NB4 (cell line): ENCODE results near the gene MAT2B.

ENCODE experiments used
- DNase-seq: peaks from one replicate; pipeline ENCODE4 v3.0.0; 2010; ENCODE audit warnings: low read depth
- H3K4me3 ChIP-seq: one replicate; pipeline ENCODE4 v1.5.1; 2011; ENCODE audit warnings: mild to moderate bottlenecking, low read depth, low read length, moderate library complexity
- CTCF ChIP-seq: IDR thresholded peaks from one replicate; pipeline ENCODE4 v1.5.1; 2012; ENCODE audit warnings: low read depth, low read length
- MYC ChIP-seq: IDR thresholded peaks from 2 replicates; pipeline ENCODE4 v1.6.1; 2011; ENCODE audit warnings: low read depth, low read length
- POLR2A ChIP-seq: IDR thresholded peaks from 2 replicates; pipeline ENCODE4 v1.6.1; 2011; ENCODE audit warnings: mild to moderate bottlenecking; ENCODE audit not compliant: insufficient read length; ENCODE audit errors: extremely low read depth
- TF ChIP-seq, protein P1 (sequence below): IDR thresholded peaks from 2 replicates; pipeline ENCODE4 v1.6.1; 2011; ENCODE audit warnings: low read depth, low read length

The MAT2B gene

DNA sequence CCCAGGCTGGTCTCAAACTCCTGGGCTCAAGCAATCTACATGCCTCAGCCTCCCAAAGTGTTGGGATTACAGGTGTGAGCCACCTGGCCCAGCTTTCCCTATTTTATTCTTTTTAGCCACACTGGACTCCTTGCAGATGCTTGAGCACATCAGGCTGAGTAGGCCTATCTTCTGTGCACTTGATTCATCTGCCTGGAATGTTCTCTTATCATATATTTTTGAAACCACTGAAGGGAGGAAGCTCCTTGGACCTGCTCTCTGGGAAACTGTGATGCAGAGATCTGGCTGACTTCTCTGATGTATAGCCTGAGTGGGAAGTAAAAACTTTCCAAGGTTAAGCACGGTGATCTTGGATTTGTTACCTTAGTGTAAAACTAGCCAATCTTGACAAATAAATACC, 6.5 kb upstream of the MAT2B start:
- no peak overlapping the region for H3K4me3 ChIP-seq
- no peak for TF ChIP-seq POLR2A
- no peak for TF ChIP-seq CTCF
- DNase-seq, result no peak

DNA sequence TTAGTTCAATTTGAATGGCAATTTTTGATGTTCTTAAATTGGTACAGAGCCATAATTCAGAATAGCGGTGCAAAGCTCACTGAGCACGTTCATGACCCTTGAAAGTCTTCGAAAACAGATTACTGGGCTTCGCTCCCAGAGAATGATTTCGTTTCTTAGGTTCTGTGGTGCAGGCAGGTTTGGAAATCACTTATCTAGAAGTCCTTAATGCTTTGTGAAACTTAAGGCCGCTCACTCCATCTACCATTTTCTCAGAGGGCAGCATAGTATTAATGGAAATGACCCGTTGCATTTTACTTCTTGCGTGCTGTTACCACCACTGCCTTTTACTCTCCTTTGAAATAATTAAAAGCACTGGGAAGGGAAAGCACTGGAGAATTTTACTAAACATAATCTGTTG, 2.9 kb upstream of the MAT2B start:
- TF ChIP-seq, protein P1, sequence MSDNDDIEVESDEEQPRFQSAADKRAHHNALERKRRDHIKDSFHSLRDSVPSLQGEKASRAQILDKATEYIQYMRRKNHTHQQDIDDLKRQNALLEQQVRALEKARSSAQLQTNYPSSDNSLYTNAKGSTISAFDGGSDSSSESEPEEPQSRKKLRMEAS, result no peak
- TF ChIP-seq CTCF (no peak), MYC (no peak), POLR2A (no peak)
- peak; percentile 33 for DNase-seq
- peak overlapping the region; percentile 85 for H3K4me3 ChIP-seq

- H3K4me3 ChIP-seq, result peak overlapping the region; percentile 85
- DNase-seq, result peak; percentile 90
- peak; percentile 63 for TF ChIP-seq POLR2A
- peak; percentile 90 for TF ChIP-seq MYC
- TF ChIP-seq, protein P1, result peak; percentile 90
- peak; percentile 43 for TF ChIP-seq CTCF
Measured at GRCh38 chr5:163503106-163504078, 2.0 kb upstream of the MAT2B start.

GRCh38 chr5:163504079-163504931, 1.1 kb upstream of the MAT2B start:
- H3K4me3 ChIP-seq, result peak overlapping the region; percentile 85
- TF ChIP-seq, protein P1, result 0 out of 2 replicates have a peak, but pooled peaks have one; percentile 19
- TF ChIP-seq CTCF, result no peak
- peak; percentile 14 for TF ChIP-seq POLR2A
- 0 out of 2 replicates have a peak, but pooled peaks have one; percentile 19 for TF ChIP-seq MYC
- peak; percentile 78 for DNase-seq

DNA sequence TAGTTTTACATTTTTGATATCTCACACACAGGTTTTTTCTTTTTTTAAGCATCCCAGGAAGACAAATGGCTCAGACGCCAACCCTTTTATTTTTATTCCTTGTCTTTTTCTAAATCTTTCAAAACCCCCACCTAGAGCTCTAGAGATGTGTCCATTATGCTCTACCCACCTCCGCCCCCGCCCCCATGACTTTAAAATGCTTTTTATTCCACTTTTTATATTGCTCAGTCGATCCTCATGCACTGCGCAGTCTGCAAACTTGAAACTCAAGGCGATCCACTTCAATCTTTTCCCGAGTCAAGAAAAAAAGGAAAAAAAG, 411 bp upstream of the MAT2B start:
- TF ChIP-seq CTCF, result no peak
- TF ChIP-seq, protein P1, result no peak
- TF ChIP-seq POLR2A, result no peak
- TF ChIP-seq MYC, result no peak
- no peak for DNase-seq
- H3K4me3 ChIP-seq, result peak overlapping the region; percentile 85
